SK-N-SH treated with all-trans-retinoic acid at 6 μM for 48 hours (cell line): ENCODE data around the gene KLF15.

Experiments
- CREB5 ChIP-seq: fragments of 250-450 bp; sonication (Bioruptor Pico); IDR thresholded peaks from 2 replicates; pipeline ENCODE4 v1.5.1; 2020; ENCODE audit warnings: low read depth, mild to moderate bottlenecking, moderate library complexity
- CSDC2 ChIP-seq: fragments of 250-450 bp; sonication (Bioruptor Pico); IDR thresholded peaks from 2 replicates; pipeline ENCODE4 v1.5.0; 2020; ENCODE audit warnings: mild to moderate bottlenecking, moderate library complexity
- CSRNP3 ChIP-seq: fragments of 250-450 bp; sonication (Bioruptor Pico); IDR thresholded peaks from 2 replicates; pipeline ENCODE4 v1.5.1; 2021; ENCODE audit warnings: mild to moderate bottlenecking, moderate library complexity
- ESRRG ChIP-seq: fragments of 250-450 bp; sonication (Bioruptor Pico); IDR thresholded peaks from 2 replicates; pipeline ENCODE4 v1.6.1; 2021; ENCODE audit warnings: mild to moderate bottlenecking
- PATZ1 ChIP-seq: fragments of 250-450 bp; sonication (Bioruptor Pico); IDR thresholded peaks from 2 replicates; pipeline ENCODE4 v1.8.0; 2020; ENCODE audit warnings: mild to moderate bottlenecking, moderate library complexity, borderline replicate concordance
- POU6F1 ChIP-seq: fragments of 250-450 bp; sonication (Bioruptor Pico); IDR thresholded peaks from 2 replicates; pipeline ENCODE4 v1.8.0; 2021; ENCODE audit warnings: low read depth, mild to moderate bottlenecking, moderate library complexity, borderline replicate concordance
- PPARA ChIP-seq: fragments of 250-450 bp; sonication (Bioruptor Pico); IDR thresholded peaks from 2 replicates; pipeline ENCODE4 v1.5.0; 2020; ENCODE audit warnings: mild to moderate bottlenecking, borderline replicate concordance
- RARB ChIP-seq: fragments of 250-450 bp; sonication (Bioruptor Pico); IDR thresholded peaks from 2 replicates; pipeline ENCODE4 v1.8.0; 2021; ENCODE audit warnings: mild to moderate bottlenecking, moderate library complexity
- TSHZ2 ChIP-seq: fragments of 250-450 bp; sonication (Bioruptor Pico); IDR thresholded peaks from 2 replicates; pipeline ENCODE4 v1.5.0; 2020; ENCODE audit warnings: mild to moderate bottlenecking, moderate library complexity

GRCh38 chr3:126308394-126309125, 48.6 kb downstream of the KLF15 start:
- no peak for TF ChIP-seq CSRNP3 (CRISPR knock-in tag)
- no peak for TF ChIP-seq RARB
- TF ChIP-seq PATZ1: no peak
- no peak for TF ChIP-seq ESRRG (CRISPR knock-in tag)
- no peak for TF ChIP-seq PPARA (CRISPR knock-in tag)
- no peak for TF ChIP-seq CREB5
- no peak for TF ChIP-seq POU6F1 (CRISPR knock-in tag)
- no peak for TF ChIP-seq TSHZ2 (CRISPR knock-in tag)
- TF ChIP-seq CSDC2 (CRISPR knock-in tag): no peak
